Neuronal stem cell (in vitro differentiated cells): ENCODE results near the gene SCAMP5.

Experiments
- DNase-seq: peaks from one replicate; pipeline ENCODE4 v3.0.0-alpha.2; 2013; ENCODE audit warnings: low spot score
- H2AFZ ChIP-seq: one replicate; pipeline ENCODE4 v1.6.1; 2013; ENCODE audit warnings: mild to moderate bottlenecking, low read length, inconsistent platforms
- H2AK5ac ChIP-seq: 2 replicates; pipeline ENCODE4 v1.6.1; 2013; ENCODE audit warnings: low read depth, mild to moderate bottlenecking, inconsistent platforms, low read length, moderate library complexity, mixed read lengths
- H2BK120ac ChIP-seq: 2 replicates; pipeline ENCODE4 v1.6.1; 2013; ENCODE audit warnings: low read depth, mild to moderate bottlenecking, inconsistent platforms, low read length, moderate library complexity, mixed read lengths
- H2BK12ac ChIP-seq: one replicate; pipeline ENCODE4 v1.6.1; 2013; ENCODE audit warnings: low read length, inconsistent platforms
- H2BK15ac ChIP-seq: 2 replicates; pipeline ENCODE4 v1.6.1; 2013; ENCODE audit warnings: mild to moderate bottlenecking, low read length, inconsistent platforms, mixed read lengths
- H2BK5ac ChIP-seq: one replicate; pipeline ENCODE4 v1.6.1; 2013; ENCODE audit warnings: inconsistent platforms, mild to moderate bottlenecking, low read length, moderate library complexity
- H3K14ac ChIP-seq: one replicate; pipeline ENCODE4 v1.6.1; 2013; ENCODE audit warnings: low read length, inconsistent platforms
- H3K18ac ChIP-seq: 2 replicates; pipeline ENCODE4 v1.6.1; 2013; ENCODE audit warnings: low read length, inconsistent platforms
- H3K23ac ChIP-seq: 2 replicates; pipeline ENCODE4 v1.6.1; 2013; ENCODE audit warnings: low read depth, mild to moderate bottlenecking, mixed read lengths, low read length, inconsistent platforms; ENCODE audit not compliant: poor library complexity
- H3K27ac ChIP-seq: replicated peaks from 3 replicates; pipeline ENCODE4 v1.5.1; 2013; ENCODE audit warnings: low read length, inconsistent platforms
- H3K27me3 ChIP-seq, 3 experiments: 2 replicates each; pipeline ENCODE4 v1.6.1; 2013; ENCODE audit warnings: low read length in 3 of 3, mild to moderate bottlenecking in 2 of 3, inconsistent platforms in 1 of 3, low read depth in 1 of 3, mixed read lengths in 1 of 3, moderate library complexity in 1 of 3; ENCODE audit not compliant: control insufficient read depth in 3 of 3, insufficient read depth in 3 of 3
- H3K36me3 ChIP-seq, 2 donors: replicated peaks in 1 of 2; 2 replicates each; pipeline ENCODE4 v1.6.1; 2013; ENCODE audit warnings: low read length in 2 of 2; ENCODE audit not compliant: control insufficient read depth in 2 of 2, insufficient read depth in 2 of 2
- H3K4ac ChIP-seq: 2 replicates; pipeline ENCODE4 v1.6.1; 2013; ENCODE audit warnings: inconsistent platforms, mild to moderate bottlenecking, low read length, moderate library complexity
- H3K4me1 ChIP-seq, 2 donors: 1 replicate in 1 of 2; 2 replicates in 1 of 2; pipeline ENCODE4 v1.6.1; 2013; ENCODE audit warnings: low read length in 2 of 2, low read depth in 1 of 2; ENCODE audit not compliant: control insufficient read depth in 2 of 2, insufficient read depth in 1 of 2
- H3K4me2 ChIP-seq: one replicate; pipeline ENCODE4 v1.6.1; 2013; ENCODE audit warnings: mild to moderate bottlenecking, low read length, inconsistent platforms; ENCODE audit not compliant: insufficient read depth, poor library complexity, severe bottlenecking
- H3K4me3 ChIP-seq, 2 donors: 2 replicates each; pipeline ENCODE4 v1.5.1; 2013; ENCODE audit warnings: low read length in 2 of 2, mild to moderate bottlenecking in 2 of 2, inconsistent platforms in 1 of 2, moderate library complexity in 1 of 2
- H3K79me1 ChIP-seq: one replicate; pipeline ENCODE4 v1.6.1; 2013; ENCODE audit warnings: low read depth, mild to moderate bottlenecking, inconsistent platforms, low read length, moderate library complexity
- H3K9ac ChIP-seq: one replicate; pipeline ENCODE4 v1.6.1; 2013; ENCODE audit warnings: mild to moderate bottlenecking, low read depth, low read length, inconsistent platforms; ENCODE audit not compliant: poor library complexity
- H3K9me3 ChIP-seq, 2 donors: replicated peaks in 1 of 2; 2 replicates each; pipeline versions ENCODE3 to v1.6.1; 2013; ENCODE audit warnings: low read length in 2 of 2, mild to moderate bottlenecking in 2 of 2, inconsistent platforms in 1 of 2, low read depth in 1 of 2, mixed read lengths in 1 of 2, moderate library complexity in 1 of 2; ENCODE audit not compliant: control insufficient read depth in 2 of 2, insufficient read depth in 1 of 2
- H4K8ac ChIP-seq: one replicate; pipeline ENCODE4 v1.6.1; 2013; ENCODE audit warnings: low read depth, mild to moderate bottlenecking, inconsistent platforms, low read length, moderate library complexity
- H4K91ac ChIP-seq: one replicate; pipeline ENCODE4 v1.6.1; 2013; ENCODE audit warnings: low read length, low read depth, mild to moderate bottlenecking, inconsistent platforms; ENCODE audit not compliant: poor library complexity
- WGBS, 2 donors: extraction: QIAGEN DNeasy Blood & Tissue Kit; methylation state at CpG; one replicate each; pipeline ENCODE4 v1.1.7; 2013; ENCODE audit warnings: missing lambda C conversion rate in 2 of 2, mixed read lengths in 1 of 2; ENCODE audit not compliant: insufficient read length in 2 of 2, insufficient replicate concordance in 1 of 2; ENCODE audit errors: extremely low coverage in 2 of 2; 5-methylcytosine and 5-hydroxymethylcytosine counted together

SCAMP5 gene

DNA sequence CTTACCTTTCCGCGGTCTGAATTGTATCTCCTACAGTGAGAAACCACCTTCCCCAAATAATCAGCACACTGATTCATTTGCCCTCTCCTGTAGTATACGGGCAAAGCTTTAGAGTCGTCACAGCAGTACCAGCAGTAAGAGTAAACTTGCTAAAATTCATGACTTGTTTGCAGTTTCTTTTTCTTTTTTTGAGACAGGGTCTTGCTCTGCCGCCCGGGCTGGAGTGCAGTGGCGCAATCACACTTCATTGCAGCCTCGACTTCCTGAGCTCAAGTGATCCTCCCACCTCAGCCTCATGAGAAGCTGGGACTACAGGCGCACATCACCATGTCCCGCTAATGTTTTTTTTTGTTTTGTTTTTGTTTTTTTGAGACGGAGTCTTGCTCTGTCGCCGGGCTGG is 11.9 kb downstream of the SCAMP5 start:
- Histone ChIP-seq H3K4ac (no peak overlapping the region), H3K36me3 (peaks cover 0 to 2% of the 10 kb centered on the region in 2 donors), H2BK12ac (no peak overlapping the region), H2AK5ac (no peak overlapping the region), H4K91ac (no peak overlapping the region), H2BK15ac (no peak overlapping the region), H2AFZ (no peak overlapping the region), H2BK120ac (no peak overlapping the region), H2BK5ac (no peak overlapping the region), H3K9me3 (no peaks in the 10 kb centered on the region), H3K23ac (no peak overlapping the region), H3K14ac (no peak overlapping the region), H3K9ac (no peak overlapping the region), H3K27me3 (no peaks in the 10 kb centered on the region), H3K4me1 (no peaks in the 10 kb centered on the region), H3K4me3 (no peak overlapping the region), H4K8ac (no peak overlapping the region), H3K79me1 (no peaks in the 10 kb centered on the region), H3K27ac (no peak overlapping the region), H3K18ac (no peak overlapping the region), H3K4me2 (no peak overlapping the region)
- no peak for DNase-seq
- no CpG with 5 or more reads among the region's 13 CpGs for WGBS, 2 donors

- Histone ChIP-seq H3K14ac (no peak overlapping the region), H3K18ac (no peak overlapping the region), H3K36me3 (peaks cover 1 to 7% of the 10 kb centered on the region in 2 donors), H2BK5ac (no peak overlapping the region), H2BK15ac (no peak overlapping the region), H3K4me3 (no peak overlapping the region), H3K79me1 (no peaks in the 10 kb centered on the region), H2AFZ (no peak overlapping the region), H3K4me1 (no peaks in the 10 kb centered on the region), H4K8ac (no peak overlapping the region), H4K91ac (no peak overlapping the region), H3K27me3 (no peaks in the 10 kb centered on the region), H3K23ac (no peak overlapping the region), H3K4me2 (no peak overlapping the region), H3K27ac (no peak overlapping the region), H2AK5ac (no peak overlapping the region), H3K4ac (no peak overlapping the region), H3K9me3 (no peaks in the 10 kb centered on the region), H2BK12ac (no peak overlapping the region), H2BK120ac (no peak overlapping the region), H3K9ac (no peak overlapping the region)
- WGBS, 2 donors = no CpG with 5 or more reads among the region's 5 CpGs
- no peak for DNase-seq
Measured at GRCh38 chr15:75008221-75008625, 12.9 kb downstream of the SCAMP5 start.

DNA sequence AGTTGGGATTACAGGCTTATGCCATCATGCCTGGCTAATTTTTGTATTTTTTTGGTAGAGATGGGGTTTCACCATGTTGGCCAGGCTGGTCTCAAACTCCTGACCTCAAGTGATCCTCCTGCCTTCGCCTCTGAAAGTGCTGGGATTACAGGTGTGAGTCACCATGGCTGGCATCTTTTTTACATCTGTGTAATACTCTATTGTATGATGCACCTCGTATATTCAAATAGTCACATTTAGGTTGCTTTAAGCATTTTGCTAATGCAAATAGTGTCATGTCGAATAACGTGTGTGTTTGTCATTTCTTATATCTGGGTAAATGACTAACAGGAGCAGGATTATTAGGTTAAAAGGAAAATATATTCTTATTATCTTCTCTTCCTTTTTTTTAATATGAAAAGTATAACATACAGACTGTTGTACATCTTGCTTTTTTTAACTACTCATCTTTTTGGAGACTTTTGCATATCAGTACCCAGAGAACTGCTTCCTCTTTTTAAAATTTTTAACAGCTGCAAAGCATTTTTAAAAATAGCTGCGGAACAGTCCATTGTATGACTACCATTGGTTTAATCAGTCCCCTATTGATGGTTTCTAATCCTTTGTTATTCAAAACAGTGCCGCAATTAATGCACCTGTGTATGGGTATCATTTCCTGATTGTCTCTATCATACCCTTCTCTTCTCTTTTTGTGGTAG is 13.4 kb downstream of the SCAMP5 start:
- WGBS, 2 donors = no CpG with 5 or more reads among the region's 6 CpGs
- H3K23ac ChIP-seq = no peak overlapping the region
- H2BK120ac ChIP-seq = no peak overlapping the region
- DNase-seq = no peak
- H3K18ac ChIP-seq = no peak overlapping the region
- no peaks in the 10 kb centered on the region for H3K27me3 ChIP-seq
- H3K27ac ChIP-seq = no peak overlapping the region
- H4K8ac ChIP-seq = no peak overlapping the region
- no peak overlapping the region for H3K4me3 ChIP-seq
- no peaks in the 10 kb centered on the region for H3K9me3 ChIP-seq
- H2BK5ac ChIP-seq = no peak overlapping the region
- H3K4me1 ChIP-seq = no peaks in the 10 kb centered on the region
- no peak overlapping the region for H2BK15ac ChIP-seq
- no peak overlapping the region for H2AFZ ChIP-seq
- H3K4ac ChIP-seq = no peak overlapping the region
- H3K14ac ChIP-seq = no peak overlapping the region
- H3K9ac ChIP-seq = no peak overlapping the region
- H4K91ac ChIP-seq = no peak overlapping the region
- no peak overlapping the region for H2AK5ac ChIP-seq
- peaks cover 1 to 12% of the 10 kb centered on the region in 2 donors for H3K36me3 ChIP-seq
- H2BK12ac ChIP-seq = no peak overlapping the region
- H3K4me2 ChIP-seq = no peak overlapping the region
- no peaks in the 10 kb centered on the region for H3K79me1 ChIP-seq

DNA sequence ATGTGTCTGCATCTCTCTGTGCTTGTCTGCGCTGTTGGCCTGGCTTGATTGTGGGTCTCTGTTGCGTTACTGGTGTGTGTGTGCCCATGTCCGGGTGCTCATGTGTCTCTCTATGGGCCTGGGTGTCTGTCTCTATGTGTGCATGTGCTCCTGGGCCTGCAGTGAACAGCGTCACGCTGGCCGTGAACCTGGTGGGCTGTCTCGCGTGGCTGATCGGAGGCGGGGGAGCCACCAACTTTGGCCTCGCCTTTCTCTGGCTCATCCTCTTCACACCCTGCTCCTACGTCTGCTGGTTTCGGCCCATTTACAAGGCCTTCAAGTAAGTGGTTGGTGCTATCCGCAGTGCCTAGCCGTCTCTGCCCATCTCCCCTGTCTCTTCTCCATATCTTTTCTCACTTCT is 21.1 kb downstream of the SCAMP5 start:
- no peak overlapping the region for H3K4ac ChIP-seq
- H3K4me2 ChIP-seq = no peak overlapping the region
- H2BK15ac ChIP-seq = no peak overlapping the region
- no peak overlapping the region for H3K23ac ChIP-seq
- no peak overlapping the region for H3K4me3 ChIP-seq
- H4K91ac ChIP-seq = no peak overlapping the region
- no peak overlapping the region for H2AK5ac ChIP-seq
- H2BK120ac ChIP-seq = no peak overlapping the region
- H3K27ac ChIP-seq = no peak overlapping the region
- no peak overlapping the region for H3K18ac ChIP-seq
- no peak overlapping the region for H2AFZ ChIP-seq
- H3K27me3 ChIP-seq = no peaks in the 10 kb centered on the region
- DNase-seq = no peak
- no peak overlapping the region for H3K14ac ChIP-seq
- peaks cover 16 to 43% of the 10 kb centered on the region in 2 donors for H3K36me3 ChIP-seq
- H4K8ac ChIP-seq = no peak overlapping the region
- WGBS, 2 donors = no CpG with 5 or more reads among the region's 15 CpGs
- no peaks in the 10 kb centered on the region for H3K79me1 ChIP-seq
- no peak overlapping the region for H2BK5ac ChIP-seq
- H2BK12ac ChIP-seq = no peak overlapping the region
- no peak overlapping the region for H3K9ac ChIP-seq
- H3K9me3 ChIP-seq = no peaks in the 10 kb centered on the region
- H3K4me1 ChIP-seq = no peaks in the 10 kb centered on the region
